Transverse colon (tissue), 4 donors: ENCODE results near the gene CBS. TPM values are rescaled to one million over a fixed set of nuclear protein-coding genes. Genes with fewer than 3 reads are reported as not detected.
"Not testable (repeated sequence)": the region's sequence is repeated elsewhere in the genome, so short reads cannot be mapped to it uniquely, and the experiment has no call there.

Experiments
- DNase-seq: peaks from one replicate; pipeline ENCODE4 v3.0.0-alpha.2; 2019
- H3K27ac ChIP-seq, 4 donors: fragments of 200-600 bp; sonication (generic); 2 replicates each; pipeline ENCODE4 v1.5.1; 2016 to 2018; ENCODE audit warnings: inconsistent platforms in 4 of 4
- H3K27me3 ChIP-seq: fragments of 200-600 bp; sonication (generic); 2 replicates; pipeline ENCODE4 v1.5.1; 2017; ENCODE audit warnings: inconsistent platforms
- H3K36me3 ChIP-seq, 4 donors: fragments of 200-600 bp; sonication (generic); 2 replicates each; pipeline ENCODE4 v1.5.1; 2017 to 2019; ENCODE audit warnings: inconsistent platforms in 4 of 4
- H3K4me1 ChIP-seq, 4 donors: fragments of 200-600 bp; sonication (generic); 2 replicates each; pipeline ENCODE4 v1.5.1; 2017 to 2020; ENCODE audit warnings: inconsistent platforms in 4 of 4
- H3K4me3 ChIP-seq, 4 donors: fragments of 200-600 bp; sonication (generic); 1 replicate in 1 of 4; 2 replicates in 3 of 4; pipeline versions ENCODE4 v1.5.1 to v1.6.1; 2017 to 2019; ENCODE audit warnings: inconsistent platforms in 4 of 4
- H3K9me3 ChIP-seq, 2 donors: fragments of 200-600 bp; sonication (generic); 2 replicates each; pipeline ENCODE4 v1.5.1; 2017 to 2019; ENCODE audit warnings: inconsistent platforms in 2 of 2
- CTCF ChIP-seq, 5 experiments: fragments of 200-600 bp in 3 of 5; fragments of 450-650 bp in 2 of 5; sonication (generic) in 3 of 5; IDR thresholded peaks; 1 replicate in 2 of 5; 2 replicates in 3 of 5; pipeline ENCODE4 v1.5.1; 2016 to 2017; ENCODE audit warnings: antibody characterized with exemption in 5 of 5, inconsistent platforms in 3 of 5, mild to moderate bottlenecking in 2 of 5, moderate library complexity in 1 of 5
- EP300 ChIP-seq: sonication (generic); formaldehyde crosslinking; IDR thresholded peaks from one replicate; pipeline ENCODE4 v1.6.1; 2017; ENCODE audit warnings: antibody characterized with exemption, low read depth
- POLR2A ChIP-seq: fragments of 450-650 bp; IDR thresholded peaks from one replicate; pipeline ENCODE4 v1.6.1; 2016; ENCODE audit warnings: antibody characterized with exemption, mild to moderate bottlenecking, moderate library complexity
- POLR2AphosphoS5 ChIP-seq, 3 donors: sonication (generic); formaldehyde crosslinking; IDR thresholded peaks; one replicate each; pipeline ENCODE4 v1.6.1; 2016; ENCODE audit warnings: antibody characterized with exemption in 3 of 3
- WGBS, 2 donors: methylation state at CpG; one replicate each; pipeline ENCODE4 v1.1.5; 2018; ENCODE audit warnings: low coverage in 1 of 2; 5-methylcytosine and 5-hydroxymethylcytosine counted together
- in situ Hi-C, 4 donors: fragments of 200-750 bp; cut with MboI; loops; one replicate each; pipeline versions ENCODE4 v1.15.0 to v1.15.1; 2017; ENCODE audit warnings: low sequenced_read_pairs in 3 of 4, low pct_ligation_motif_present in 1 of 4, low pct_unique_long_range_greater_than_20kb in 1 of 4
- intact Hi-C: fragments of 100-400 bp; cut with DNase I; formaldehyde crosslinking; loops from one replicate; pipeline ENCODE4 v1.15.1; 2023; ENCODE audit warnings: low total_unique reads
- total RNA-seq, 4 donors: library from RNA; depleted of rRNA; stranded (reverse); fragments of >200 nt; gene quantifications; one replicate each; pipeline ENCODE4 v1.1.0, GENCODE V29; 2016

The CBS gene
- total RNA-seq, 4 donors from 2014 or later: 0.40 to 24.3 (median 9.4) TPM

- H3K27me3 ChIP-seq, H3K9me3 ChIP-seq, intact Hi-C loops, H3K4me3 ChIP-seq, H3K36me3 ChIP-seq, DNase-seq, H3K27ac ChIP-seq, H3K4me1 ChIP-seq, in situ Hi-C loops: not testable (repeated sequence)
- no CpG with 5 or more reads among the region's 5 CpGs for WGBS, 2 donors
Observed at GRCh38 chr21:43042169-43042568, 33.5 kb downstream of the CBS start.

GRCh38 chr21:43038659-43039044 lies 37.0 kb downstream of the CBS start:
- H3K4me3 ChIP-seq, H3K27me3 ChIP-seq, H3K4me1 ChIP-seq, in situ Hi-C loops, H3K27ac ChIP-seq, H3K9me3 ChIP-seq, H3K36me3 ChIP-seq, intact Hi-C loops, DNase-seq: not testable (repeated sequence)
- 77% methylated on average over 3 of the region's 10 CpGs; no CpG with 5 or more reads in 1 of the 2 donors for WGBS, 2 donors

GRCh38 chr21:43037918-43038658 lies 37.5 kb downstream of the CBS start:
- H3K27me3 ChIP-seq, H3K4me3 ChIP-seq, H3K9me3 ChIP-seq, H3K36me3 ChIP-seq, H3K27ac ChIP-seq, intact Hi-C loops, DNase-seq, in situ Hi-C loops, H3K4me1 ChIP-seq: not testable (repeated sequence)
- 66% methylated on average over 8 of the region's 19 CpGs; no CpG with 5 or more reads in 1 of the 2 donors for WGBS, 2 donors

GRCh38 chr21:43036889-43037288 lies 38.7 kb downstream of the CBS start:
- H3K9me3 ChIP-seq, H3K27me3 ChIP-seq, H3K4me3 ChIP-seq, H3K4me1 ChIP-seq, H3K36me3 ChIP-seq, H3K27ac ChIP-seq, in situ Hi-C loops, intact Hi-C loops: not testable (repeated sequence)
- no CpG with 5 or more reads among the region's 17 CpGs for WGBS, 2 donors
- DNase-seq: peak; percentile 51

GRCh38 chr21:43034826-43035225 lies 40.8 kb downstream of the CBS start:
- H3K4me1 ChIP-seq: no peaks in the 10 kb centered on the region
- 81% methylated on average over 5 of the region's 5 CpGs; no CpG with 5 or more reads in 1 of the 2 donors for WGBS, 2 donors
- H3K4me3 ChIP-seq: no peak overlapping the region
- H3K27ac ChIP-seq: no peak overlapping the region
- no peaks in the 10 kb centered on the region for H3K27me3 ChIP-seq
- in situ Hi-C loops (no loop called here), intact Hi-C loops (no loop called here)
- H3K9me3 ChIP-seq: no peaks in the 10 kb centered on the region
- no peak for DNase-seq
- peaks cover 0 to 15% (median 8%) of the 10 kb centered on the region in 4 donors for H3K36me3 ChIP-seq
- TF ChIP-seq EP300 (no peak), CTCF (IDR thresholded peaks at IDR 0.05) (no peak), POLR2AphosphoS5 (IDR thresholded peaks at IDR 0.05) (no peak), POLR2A (no peak)

- no peaks in the 10 kb centered on the region for H3K9me3 ChIP-seq
- no peaks in the 10 kb centered on the region for H3K4me1 ChIP-seq
- WGBS, 2 donors: 96% methylated on average over 1 of the region's 1 CpG; no CpG with 5 or more reads in 1 of the 2 donors
- in situ Hi-C loops: no loop called here
- no peak overlapping the region for H3K27ac ChIP-seq
- no peak for DNase-seq
- TF ChIP-seq EP300: no peak
- TF ChIP-seq POLR2A: no peak
- no peak for TF ChIP-seq CTCF (IDR thresholded peaks at IDR 0.05)
- TF ChIP-seq POLR2AphosphoS5 (IDR thresholded peaks at IDR 0.05): no peak
- H3K27me3 ChIP-seq: no peaks in the 10 kb centered on the region
- H3K36me3 ChIP-seq: peaks cover 0 to 18% (median 8%) of the 10 kb centered on the region in 4 donors
- intact Hi-C loops: no loop called here
- H3K4me3 ChIP-seq: no peak overlapping the region
Observed at GRCh38 chr21:43034101-43034500, 41.5 kb downstream of the CBS start.
